ENCODE data around the gene ELAPOR1. TPM values are rescaled to one million over a fixed set of nuclear protein-coding genes. Genes with fewer than 3 reads are reported as not detected.

Gene ELAPOR1
- total and polyA plus RNA-seq, 9 of the 15 experiments (the other 6 are each of a cell fraction or from before 2014, with no cell fraction given), result 0.07 to 1.2 (median 0.18) TPM

DNA sequence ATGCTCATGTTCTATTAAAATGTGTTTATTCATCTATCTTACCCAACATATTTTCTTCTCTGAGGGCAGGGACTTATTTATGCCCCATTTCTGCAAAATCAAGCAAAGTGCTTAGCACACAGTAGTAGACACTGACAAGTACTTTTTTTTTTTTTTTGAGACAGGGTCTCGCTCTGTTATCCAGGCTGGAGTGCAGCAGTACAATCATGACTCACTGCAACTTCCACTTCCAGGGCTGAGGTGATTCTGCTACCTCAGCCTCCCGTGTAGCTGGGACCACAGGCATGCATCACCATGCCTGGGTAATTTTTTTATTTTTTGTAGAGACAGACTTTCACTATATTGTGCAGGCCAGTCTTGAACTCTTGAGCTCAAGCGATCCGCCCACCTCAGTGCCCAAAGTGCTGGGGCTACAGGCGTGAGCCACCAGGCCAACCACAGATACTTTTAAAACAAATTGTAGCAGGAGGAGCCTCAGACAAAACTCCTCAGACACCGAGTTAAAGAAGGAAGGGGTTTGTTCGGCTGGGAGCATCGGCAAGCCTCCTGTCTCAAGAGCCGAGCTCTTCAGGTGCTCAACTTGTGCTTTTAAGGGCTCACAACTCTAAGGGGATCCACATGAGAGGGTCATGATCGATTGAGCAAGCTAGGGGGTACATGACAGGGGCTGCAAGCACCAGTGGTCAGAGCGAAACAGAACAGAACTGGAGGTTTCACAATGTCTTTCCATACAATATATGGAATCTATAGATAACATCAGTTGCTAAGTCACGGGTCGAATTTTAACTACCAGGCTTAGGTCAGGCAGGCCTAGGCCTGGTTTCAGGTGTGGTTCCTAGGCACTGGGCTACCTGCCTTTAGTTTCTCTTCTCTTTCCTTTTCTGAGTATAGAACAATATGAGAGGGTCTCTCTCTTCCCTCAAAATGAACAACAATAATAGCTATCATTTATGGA, 29.1 kb upstream of the ELAPOR1 start (continued):
- TF ChIP-seq, protein P1, sequence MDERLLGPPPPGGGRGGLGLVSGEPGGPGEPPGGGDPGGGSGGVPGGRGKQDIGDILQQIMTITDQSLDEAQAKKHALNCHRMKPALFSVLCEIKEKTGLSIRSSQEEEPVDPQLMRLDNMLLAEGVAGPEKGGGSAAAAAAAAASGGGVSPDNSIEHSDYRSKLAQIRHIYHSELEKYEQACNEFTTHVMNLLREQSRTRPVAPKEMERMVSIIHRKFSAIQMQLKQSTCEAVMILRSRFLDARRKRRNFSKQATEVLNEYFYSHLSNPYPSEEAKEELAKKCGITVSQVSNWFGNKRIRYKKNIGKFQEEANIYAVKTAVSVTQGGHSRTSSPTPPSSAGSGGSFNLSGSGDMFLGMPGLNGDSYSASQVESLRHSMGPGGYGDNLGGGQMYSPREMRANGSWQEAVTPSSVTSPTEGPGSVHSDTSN (CRISPR knock-in tag; IDR thresholded peaks at IDR 0.05; ENCODE audit: low read depth), result no peak
- TF ChIP-seq, protein P1 (tag; conservative IDR thresholded peaks at IDR 0.05; ENCODE audit: low read depth), result no peak
- 0 out of 2 replicates have a peak, but pooled peaks have one; percentile 40 for TF ChIP-seq SMARCA4 (IDR thresholded peaks at IDR 0.05)
- no peak for TF ChIP-seq HNRNPUL1 (IDR thresholded peaks at IDR 0.05; ENCODE audit: low read length)
- TF ChIP-seq ZNF436 (CRISPR knock-in tag; IDR thresholded peaks at IDR 0.05), result no peak
- TF ChIP-seq, protein P2, sequence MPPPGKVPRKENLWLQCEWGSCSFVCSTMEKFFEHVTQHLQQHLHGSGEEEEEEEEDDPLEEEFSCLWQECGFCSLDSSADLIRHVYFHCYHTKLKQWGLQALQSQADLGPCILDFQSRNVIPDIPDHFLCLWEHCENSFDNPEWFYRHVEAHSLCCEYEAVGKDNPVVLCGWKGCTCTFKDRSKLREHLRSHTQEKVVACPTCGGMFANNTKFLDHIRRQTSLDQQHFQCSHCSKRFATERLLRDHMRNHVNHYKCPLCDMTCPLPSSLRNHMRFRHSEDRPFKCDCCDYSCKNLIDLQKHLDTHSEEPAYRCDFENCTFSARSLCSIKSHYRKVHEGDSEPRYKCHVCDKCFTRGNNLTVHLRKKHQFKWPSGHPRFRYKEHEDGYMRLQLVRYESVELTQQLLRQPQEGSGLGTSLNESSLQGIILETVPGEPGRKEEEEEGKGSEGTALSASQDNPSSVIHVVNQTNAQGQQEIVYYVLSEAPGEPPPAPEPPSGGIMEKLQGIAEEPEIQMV (tag; conservative IDR thresholded peaks at IDR 0.05; ENCODE audit: low read depth), result no peak
- TF ChIP-seq NCOA6 (IDR thresholded peaks at IDR 0.05), result no peak
- TF ChIP-seq DIDO1 (tag; IDR thresholded peaks at IDR 0.05; ENCODE audit: low read depth), result no peak
- TF ChIP-seq, protein P3, sequence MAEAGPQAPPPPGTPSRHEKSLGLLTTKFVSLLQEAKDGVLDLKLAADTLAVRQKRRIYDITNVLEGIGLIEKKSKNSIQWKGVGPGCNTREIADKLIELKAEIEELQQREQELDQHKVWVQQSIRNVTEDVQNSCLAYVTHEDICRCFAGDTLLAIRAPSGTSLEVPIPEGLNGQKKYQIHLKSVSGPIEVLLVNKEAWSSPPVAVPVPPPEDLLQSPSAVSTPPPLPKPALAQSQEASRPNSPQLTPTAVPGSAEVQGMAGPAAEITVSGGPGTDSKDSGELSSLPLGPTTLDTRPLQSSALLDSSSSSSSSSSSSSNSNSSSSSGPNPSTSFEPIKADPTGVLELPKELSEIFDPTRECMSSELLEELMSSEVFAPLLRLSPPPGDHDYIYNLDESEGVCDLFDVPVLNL (CRISPR knock-in tag; IDR thresholded peaks at IDR 0.05; ENCODE audit: low read depth), result no peak
- TF ChIP-seq, protein P4, sequence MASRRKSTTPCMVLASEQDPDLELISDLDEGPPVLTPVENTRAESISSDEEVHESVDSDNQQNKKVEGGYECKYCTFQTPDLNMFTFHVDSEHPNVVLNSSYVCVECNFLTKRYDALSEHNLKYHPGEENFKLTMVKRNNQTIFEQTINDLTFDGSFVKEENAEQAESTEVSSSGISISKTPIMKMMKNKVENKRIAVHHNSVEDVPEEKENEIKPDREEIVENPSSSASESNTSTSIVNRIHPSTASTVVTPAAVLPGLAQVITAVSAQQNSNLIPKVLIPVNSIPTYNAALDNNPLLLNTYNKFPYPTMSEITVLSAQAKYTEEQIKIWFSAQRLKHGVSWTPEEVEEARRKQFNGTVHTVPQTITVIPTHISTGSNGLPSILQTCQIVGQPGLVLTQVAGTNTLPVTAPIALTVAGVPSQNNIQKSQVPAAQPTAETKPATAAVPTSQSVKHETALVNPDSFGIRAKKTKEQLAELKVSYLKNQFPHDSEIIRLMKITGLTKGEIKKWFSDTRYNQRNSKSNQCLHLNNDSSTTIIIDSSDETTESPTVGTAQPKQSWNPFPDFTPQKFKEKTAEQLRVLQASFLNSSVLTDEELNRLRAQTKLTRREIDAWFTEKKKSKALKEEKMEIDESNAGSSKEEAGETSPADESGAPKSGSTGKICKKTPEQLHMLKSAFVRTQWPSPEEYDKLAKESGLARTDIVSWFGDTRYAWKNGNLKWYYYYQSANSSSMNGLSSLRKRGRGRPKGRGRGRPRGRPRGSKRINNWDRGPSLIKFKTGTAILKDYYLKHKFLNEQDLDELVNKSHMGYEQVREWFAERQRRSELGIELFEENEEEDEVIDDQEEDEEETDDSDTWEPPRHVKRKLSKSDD (conservative IDR thresholded peaks at IDR 0.05; ENCODE audit: low read length), result no peak
- TF ChIP-seq NCOA2 (IDR thresholded peaks at IDR 0.05; ENCODE audit: partially characterized antibody in 2 of 2), result no peak
- no peak for TF ChIP-seq MEF2D (tag; conservative IDR thresholded peaks at IDR 0.05; ENCODE audit: low read depth)
- TF ChIP-seq BMI1 (IDR thresholded peaks at IDR 0.05; ENCODE audit: low read length), result no peak
- TF ChIP-seq SLC30A9 (CRISPR knock-in tag; IDR thresholded peaks at IDR 0.05), result no peak
- TF ChIP-seq, protein P5, sequence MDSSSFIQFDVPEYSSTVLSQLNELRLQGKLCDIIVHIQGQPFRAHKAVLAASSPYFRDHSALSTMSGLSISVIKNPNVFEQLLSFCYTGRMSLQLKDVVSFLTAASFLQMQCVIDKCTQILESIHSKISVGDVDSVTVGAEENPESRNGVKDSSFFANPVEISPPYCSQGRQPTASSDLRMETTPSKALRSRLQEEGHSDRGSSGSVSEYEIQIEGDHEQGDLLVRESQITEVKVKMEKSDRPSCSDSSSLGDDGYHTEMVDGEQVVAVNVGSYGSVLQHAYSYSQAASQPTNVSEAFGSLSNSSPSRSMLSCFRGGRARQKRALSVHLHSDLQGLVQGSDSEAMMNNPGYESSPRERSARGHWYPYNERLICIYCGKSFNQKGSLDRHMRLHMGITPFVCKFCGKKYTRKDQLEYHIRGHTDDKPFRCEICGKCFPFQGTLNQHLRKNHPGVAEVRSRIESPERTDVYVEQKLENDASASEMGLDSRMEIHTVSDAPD (CRISPR knock-in tag; IDR thresholded peaks at IDR 0.05), result no peak
- TF ChIP-seq, protein P6, sequence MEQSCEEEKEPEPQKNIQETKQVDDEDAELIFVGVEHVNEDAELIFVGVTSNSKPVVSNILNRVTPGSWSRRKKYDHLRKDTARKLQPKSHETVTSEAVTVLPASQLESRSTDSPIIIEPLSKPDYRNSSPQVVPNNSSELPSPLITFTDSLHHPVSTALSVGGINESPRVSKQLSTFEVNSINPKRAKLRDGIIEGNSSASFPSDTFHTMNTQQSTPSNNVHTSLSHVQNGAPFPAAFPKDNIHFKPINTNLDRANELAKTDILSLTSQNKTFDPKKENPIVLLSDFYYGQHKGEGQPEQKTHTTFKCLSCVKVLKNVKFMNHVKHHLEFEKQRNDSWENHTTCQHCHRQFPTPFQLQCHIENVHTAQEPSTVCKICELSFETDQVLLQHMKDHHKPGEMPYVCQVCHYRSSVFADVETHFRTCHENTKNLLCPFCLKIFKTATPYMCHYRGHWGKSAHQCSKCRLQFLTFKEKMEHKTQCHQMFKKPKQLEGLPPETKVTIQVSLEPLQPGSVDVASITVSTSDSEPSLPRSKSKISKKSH (CRISPR knock-in tag; IDR thresholded peaks at IDR 0.05), result no peak

Data from K562 (cell line).